H7 (cell line): ENCODE measurements around the gene LSAMP. TPM values are rescaled to one million over a fixed set of nuclear protein-coding genes. Genes with fewer than 3 reads are reported as not detected.
"Not testable (repeated sequence)": the region's sequence is repeated elsewhere in the genome, so short reads cannot be mapped to it uniquely, and the experiment has no call there.

Experiments
- DNase-seq: peaks from one replicate; pipeline ENCODE4 v3.0.0; 2012
- H3K27me3 ChIP-seq: 2 replicates; pipeline ENCODE4 v1.6.0; 2011; ENCODE audit warnings: mild to moderate bottlenecking, low read length; ENCODE audit not compliant: control insufficient read depth, insufficient read depth
- H3K36me3 ChIP-seq: replicated peaks from 2 replicates; pipeline ENCODE4 v1.5.1; 2011; ENCODE audit warnings: low read length; ENCODE audit not compliant: control insufficient read depth, insufficient read depth
- H3K4me3 ChIP-seq: 2 replicates; pipeline ENCODE4 v1.5.1; 2011; ENCODE audit warnings: low read depth, mild to moderate bottlenecking, control low read depth, low read length, moderate library complexity; ENCODE audit not compliant: insufficient read depth
- total RNA-seq: library from RNA; depleted of rRNA; stranded (reverse); fragments of >200 nt; shearing (Covaris generic); gene quantifications from 2 replicates; pipeline ENCODE4 v1.2.3, GENCODE V29; 2014

LSAMP gene
- total RNA-seq, 1 experiment from 2014 or later, result 2.6 TPM

- H3K27me3 ChIP-seq, result no peaks in the 10 kb centered on the region
These were observed 593.0 kb downstream of the LSAMP start for GRCh38 chr3:115852278-115852677.

GRCh38 chr3:115851571-115851970 is 593.7 kb downstream of the LSAMP start:
- no peaks in the 10 kb centered on the region for H3K36me3 ChIP-seq
- no peak for DNase-seq
- H3K27me3 ChIP-seq, result no peaks in the 10 kb centered on the region
- H3K4me3 ChIP-seq, result no peak overlapping the region

More at GRCh38 chr3:115852278-115852677, 593.0 kb downstream of the LSAMP start:
- no peaks in the 10 kb centered on the region for H3K36me3 ChIP-seq
- H3K4me3 ChIP-seq, result no peak overlapping the region
- DNase-seq, result no peak

- Histone ChIP-seq H3K4me3 (no peak overlapping the region), H3K36me3 (no peaks in the 10 kb centered on the region), H3K27me3 (no peaks in the 10 kb centered on the region)
- DNase-seq, result no peak
These were observed 596.6 kb downstream of the LSAMP start for GRCh38 chr3:115848641-115849040.

- no peak for DNase-seq
- Histone ChIP-seq H3K27me3 (no peaks in the 10 kb centered on the region), H3K36me3 (no peaks in the 10 kb centered on the region), H3K4me3 (no peak overlapping the region)
These were observed 599.3 kb downstream of the LSAMP start for GRCh38 chr3:115845986-115846385.

GRCh38 chr3:115844729-115845128 is 600.6 kb downstream of the LSAMP start:
- H3K4me3 ChIP-seq, H3K27me3 ChIP-seq, DNase-seq, H3K36me3 ChIP-seq: not testable (repeated sequence)

GRCh38 chr3:115843206-115843605 is 602.1 kb downstream of the LSAMP start:
- Histone ChIP-seq H3K36me3 (no peaks in the 10 kb centered on the region), H3K4me3 (no peak overlapping the region), H3K27me3 (no peaks in the 10 kb centered on the region)
- DNase-seq, result no peak

- DNase-seq, result no peak
These were observed 606.0 kb downstream of the LSAMP start for GRCh38 chr3:115839246-115839645.

GRCh38 chr3:115838786-115839185 is 606.5 kb downstream of the LSAMP start:
- no peak for DNase-seq
- Histone ChIP-seq H3K27me3 (no peaks in the 10 kb centered on the region), H3K36me3 (no peaks in the 10 kb centered on the region), H3K4me3 (no peak overlapping the region)

More at GRCh38 chr3:115839246-115839645, 606.0 kb downstream of the LSAMP start:
- H3K27me3 ChIP-seq, result no peaks in the 10 kb centered on the region
- H3K4me3 ChIP-seq, result no peak overlapping the region
- no peaks in the 10 kb centered on the region for H3K36me3 ChIP-seq

GRCh38 chr3:115836944-115837343 is 608.3 kb downstream of the LSAMP start:
- H3K36me3 ChIP-seq, result no peaks in the 10 kb centered on the region

GRCh38 chr3:115835946-115836345 is 609.3 kb downstream of the LSAMP start:
- H3K4me3 ChIP-seq, result no peak overlapping the region
- no peaks in the 10 kb centered on the region for H3K27me3 ChIP-seq
- H3K36me3 ChIP-seq, result no peaks in the 10 kb centered on the region
- no peak for DNase-seq

More at GRCh38 chr3:115836944-115837343, 608.3 kb downstream of the LSAMP start:
- H3K4me3 ChIP-seq, result no peak overlapping the region
- peak; percentile 25 for DNase-seq
- H3K27me3 ChIP-seq, result no peaks in the 10 kb centered on the region

- no peak for DNase-seq
- no peaks in the 10 kb centered on the region for H3K27me3 ChIP-seq
These were observed 611.2 kb downstream of the LSAMP start for GRCh38 chr3:115834068-115834467.

GRCh38 chr3:115833074-115833473 is 612.2 kb downstream of the LSAMP start:
- Histone ChIP-seq H3K36me3 (no peaks in the 10 kb centered on the region), H3K4me3 (no peak overlapping the region), H3K27me3 (no peaks in the 10 kb centered on the region)
- no peak for DNase-seq

More at GRCh38 chr3:115834068-115834467, 611.2 kb downstream of the LSAMP start:
- Histone ChIP-seq H3K4me3 (no peak overlapping the region), H3K36me3 (no peaks in the 10 kb centered on the region)

GRCh38 chr3:115832265-115832664 is 613.0 kb downstream of the LSAMP start:
- no peaks in the 10 kb centered on the region for H3K27me3 ChIP-seq
- no peak overlapping the region for H3K4me3 ChIP-seq
- H3K36me3 ChIP-seq, result no peaks in the 10 kb centered on the region
- no peak for DNase-seq

GRCh38 chr3:115831864-115832263 is 613.4 kb downstream of the LSAMP start:
- Histone ChIP-seq H3K27me3 (no peaks in the 10 kb centered on the region), H3K36me3 (no peaks in the 10 kb centered on the region), H3K4me3 (no peak overlapping the region)
- DNase-seq, result no peak

GRCh38 chr3:115830764-115831395 is 614.4 kb downstream of the LSAMP start:
- Histone ChIP-seq H3K27me3 (no peaks in the 10 kb centered on the region), H3K36me3 (no peaks in the 10 kb centered on the region), H3K4me3 (no peak overlapping the region)
- DNase-seq, result no peak

- no peak for DNase-seq
- H3K36me3 ChIP-seq, result no peaks in the 10 kb centered on the region
- no peaks in the 10 kb centered on the region for H3K27me3 ChIP-seq
- H3K4me3 ChIP-seq, result no peak overlapping the region
These were observed 616.9 kb downstream of the LSAMP start for GRCh38 chr3:115828401-115828800.
